Left lobe of liver (tissue), 2 donors: ENCODE measurements around the gene PSMD9. TPM values are rescaled to one million over a fixed set of nuclear protein-coding genes. Genes with fewer than 3 reads are reported as not detected.
"Not testable (repeated sequence)": the region's sequence is repeated elsewhere in the genome, so short reads cannot be mapped to it uniquely, and the experiment has no call there.

ENCODE experiments used
- ATAC-seq: fragments of 200-7000 bp; cut with Tn5 transposase; one replicate; pipeline ENCODE4 v1.9.1; 2020; ENCODE audit warnings: mild to moderate bottlenecking, moderate library complexity
- DNase-seq: peaks from one replicate; pipeline ENCODE4 v3.0.0-alpha.2; 2020; ENCODE audit warnings: low spot score
- total RNA-seq: library from RNA; stranded (reverse); gene quantifications from one replicate; pipeline ENCODE4 v1.2.1, GENCODE V29; 2021
- donor health status: DM: no; HTN: no; CAD: no; lungs with moderate emphysema.
- donor health status: DM: no; HTN: yes; CAD: no.

Gene PSMD9
- total RNA-seq, 1 donor from 2014 or later: 25.8 TPM

DNA sequence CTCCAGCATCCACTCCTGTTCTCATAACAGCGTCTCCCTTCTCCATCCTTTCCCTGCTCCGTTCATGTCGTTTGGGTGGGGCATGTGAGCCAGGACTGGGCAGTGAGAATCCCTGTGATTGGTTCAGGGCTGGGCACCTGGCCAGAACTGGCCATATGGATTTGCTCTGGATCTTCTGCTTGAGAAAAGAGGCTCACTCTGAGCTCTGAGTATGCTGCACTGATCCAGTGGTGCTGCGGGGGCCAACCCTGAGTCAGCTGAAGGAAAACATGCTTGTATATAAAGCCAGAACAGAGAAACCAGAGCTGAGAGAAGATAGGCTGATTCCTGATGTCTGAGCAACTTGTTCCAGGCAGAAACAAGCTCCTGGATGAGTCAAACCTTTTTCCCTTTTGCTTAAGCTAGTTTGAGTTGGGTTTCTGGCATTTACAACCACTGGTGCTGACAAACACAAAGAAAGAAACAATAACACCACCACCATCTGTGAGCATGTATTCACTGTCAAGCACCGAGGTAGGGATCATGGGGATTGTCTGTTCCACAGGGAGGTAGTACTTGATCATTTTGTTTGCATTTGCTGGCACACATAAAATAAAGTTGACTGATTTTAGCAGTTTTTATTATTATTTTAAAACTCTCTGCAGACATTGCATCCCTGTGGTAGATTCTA lies 15.9 kb upstream of the PSMD9 start:
- ATAC-seq (no peak), DNase-seq (no peak)

DNA sequence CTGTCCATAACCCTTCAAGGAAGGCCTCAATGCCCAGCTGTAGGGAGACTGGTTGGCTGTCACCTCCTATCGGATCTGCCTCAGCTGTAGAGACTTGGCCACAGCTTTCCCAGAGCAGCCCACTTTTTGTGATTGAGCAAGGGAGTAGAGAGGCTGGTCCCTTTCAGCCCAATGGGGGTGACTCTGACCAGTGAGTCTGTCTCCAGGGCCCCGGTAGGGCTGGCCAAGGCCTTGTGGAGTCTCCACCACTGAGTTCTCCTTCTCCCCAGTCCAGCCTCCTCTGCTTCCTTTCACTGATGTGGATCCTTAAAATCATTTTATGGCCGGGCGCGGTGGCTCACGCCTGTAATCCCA lies 15.4 kb upstream of the PSMD9 start:
- ATAC-seq (no peak), DNase-seq (no peak)

- DNase-seq (no peak), ATAC-seq (no peak)
Observed at GRCh38 chr12:121874071-121874470, 14.5 kb upstream of the PSMD9 start.

GRCh38 chr12:121875582-121875981 lies 13.0 kb upstream of the PSMD9 start:
- DNase-seq (no peak), ATAC-seq (peak; percentile 52)

DNA sequence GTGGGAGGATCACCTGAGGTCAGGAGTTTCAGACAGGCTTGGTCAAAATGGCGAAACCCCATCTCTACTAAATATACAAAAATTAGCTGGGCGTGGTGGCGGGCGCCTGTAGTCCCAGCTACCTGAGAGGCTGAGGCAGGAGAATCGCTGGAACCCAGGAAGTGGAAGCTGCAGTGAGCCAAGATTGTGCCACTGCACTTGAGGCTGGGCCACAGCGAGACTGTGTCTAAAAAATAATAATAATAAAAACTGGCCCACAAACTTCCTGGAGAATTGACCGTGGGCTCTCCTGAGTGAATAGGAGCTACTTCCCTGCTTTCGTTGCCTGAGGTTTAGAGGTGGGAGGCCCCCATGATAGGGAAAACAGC lies 12.5 kb upstream of the PSMD9 start:
- ATAC-seq, DNase-seq: not testable (repeated sequence)

GRCh38 chr12:121883315-121883660 lies 5.3 kb upstream of the PSMD9 start:
- ATAC-seq (peak; percentile 91), DNase-seq (peak; percentile 64)

DNA sequence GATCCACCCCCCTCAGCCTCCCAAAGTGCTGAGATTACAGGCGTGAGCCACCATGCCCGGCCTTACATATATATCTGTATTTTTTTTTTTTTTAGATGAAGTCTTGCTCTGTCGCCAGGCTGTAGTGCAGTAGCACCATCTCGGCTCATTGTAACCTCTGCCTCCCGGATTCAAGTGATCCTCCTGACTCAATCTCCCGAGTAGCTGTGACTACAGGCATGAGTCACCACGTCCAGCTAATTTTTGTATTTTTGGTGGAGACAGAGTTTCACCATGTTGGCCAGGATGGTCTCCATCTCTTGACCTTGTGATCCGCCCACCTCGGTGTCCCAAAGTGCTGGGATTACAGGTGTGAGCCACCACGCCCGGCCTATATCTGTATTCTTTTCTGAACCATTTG lies 3.5 kb upstream of the PSMD9 start:
- not testable (repeated sequence) for ATAC-seq

DNA sequence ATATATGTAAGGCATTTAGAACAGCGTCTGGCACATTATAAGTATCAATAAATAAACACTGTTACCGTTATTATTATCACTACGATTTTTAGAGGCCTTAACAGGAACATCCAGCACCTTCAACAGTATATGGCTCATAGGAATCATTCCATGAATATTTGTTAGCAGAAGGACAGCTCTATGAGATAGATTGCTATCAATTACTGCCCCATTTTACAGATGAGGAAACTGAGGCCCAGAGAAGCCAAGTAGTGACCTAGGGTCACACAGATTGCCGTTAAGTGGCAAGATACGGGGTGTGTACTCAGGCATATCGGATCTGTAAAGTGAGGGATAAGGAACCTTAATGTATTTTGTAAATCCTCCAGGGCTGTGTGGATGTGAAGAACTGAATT lies 510 bp upstream of the PSMD9 start:
- ATAC-seq (no peak), DNase-seq (no peak)

More for the DNA sequence above, 3.5 kb upstream of the PSMD9 start:
- not testable (repeated sequence) for DNase-seq

DNA sequence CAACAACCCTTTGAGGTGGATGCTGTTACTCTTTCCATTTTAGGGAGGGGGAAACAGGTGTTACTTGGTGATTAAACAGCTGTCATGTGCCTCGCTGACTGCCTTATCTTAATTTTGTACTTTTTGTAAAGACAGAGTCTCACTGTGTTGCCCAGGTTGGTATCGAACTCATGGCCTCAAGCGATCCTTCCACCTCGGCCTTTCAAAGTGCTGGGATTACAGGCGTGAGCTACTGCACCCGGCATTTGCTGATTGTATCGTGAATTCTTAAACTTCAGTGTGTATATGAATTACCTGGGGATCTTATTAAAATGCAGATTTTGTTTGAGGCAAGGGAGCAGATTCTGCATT lies 659 bp downstream of the PSMD9 start:
- no peak for DNase-seq
- no peak for ATAC-seq

DNA sequence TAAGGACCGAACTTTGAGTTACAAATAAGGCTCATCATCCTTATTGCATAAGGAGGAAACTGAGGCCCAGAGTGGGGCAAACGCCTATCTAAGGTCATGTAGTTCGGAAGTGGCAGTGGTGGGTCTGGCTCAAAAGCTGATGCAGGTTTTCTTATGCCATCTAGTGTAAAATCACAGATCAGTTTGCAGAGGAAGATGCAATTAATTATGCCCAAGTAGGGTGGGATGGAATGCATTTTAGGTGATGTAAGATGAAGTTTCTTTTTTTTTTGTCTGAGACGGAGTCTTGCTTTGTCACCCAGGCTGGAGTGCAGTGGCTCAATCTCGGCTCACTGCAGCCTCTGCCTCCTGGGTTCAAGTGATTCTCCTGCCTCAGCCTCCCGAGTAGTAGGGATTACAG lies 1.1 kb downstream of the PSMD9 start:
- not testable (repeated sequence) for ATAC-seq, DNase-seq

- ATAC-seq (no peak), DNase-seq (no peak)
Observed at GRCh38 chr12:121892673-121893561, 4.3 kb downstream of the PSMD9 start.

- ATAC-seq (peak; percentile 67), DNase-seq (no peak)
Observed at GRCh38 chr12:121893961-121894460, 5.4 kb downstream of the PSMD9 start.

GRCh38 chr12:121894633-121895032 lies 6.0 kb downstream of the PSMD9 start:
- peak; percentile 30 for ATAC-seq
- no peak for DNase-seq

DNA sequence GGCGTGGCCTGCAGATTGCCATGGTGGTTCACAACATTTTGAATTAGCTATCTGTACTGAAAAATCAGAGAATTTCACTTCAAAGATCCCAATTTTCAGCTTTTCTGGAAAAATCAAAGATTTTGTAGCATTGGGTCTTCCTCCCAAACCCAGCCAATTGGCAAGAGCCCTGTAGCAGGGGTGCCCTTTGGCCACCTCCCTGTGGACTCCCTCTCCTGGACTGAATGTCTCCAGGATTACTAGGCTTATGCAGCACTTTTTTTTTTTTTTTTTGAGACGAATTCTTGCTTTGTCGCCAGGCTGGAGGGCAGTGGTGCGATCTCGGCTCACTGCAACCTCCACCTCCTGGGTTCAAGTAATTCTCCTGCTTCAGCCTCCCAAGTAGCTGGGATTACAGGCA lies 9.7 kb downstream of the PSMD9 start:
- ATAC-seq (peak; percentile 72), DNase-seq (no peak)

GRCh38 chr12:121899590-121899989 lies 11.0 kb downstream of the PSMD9 start:
- ATAC-seq: no peak
- no peak for DNase-seq

DNA sequence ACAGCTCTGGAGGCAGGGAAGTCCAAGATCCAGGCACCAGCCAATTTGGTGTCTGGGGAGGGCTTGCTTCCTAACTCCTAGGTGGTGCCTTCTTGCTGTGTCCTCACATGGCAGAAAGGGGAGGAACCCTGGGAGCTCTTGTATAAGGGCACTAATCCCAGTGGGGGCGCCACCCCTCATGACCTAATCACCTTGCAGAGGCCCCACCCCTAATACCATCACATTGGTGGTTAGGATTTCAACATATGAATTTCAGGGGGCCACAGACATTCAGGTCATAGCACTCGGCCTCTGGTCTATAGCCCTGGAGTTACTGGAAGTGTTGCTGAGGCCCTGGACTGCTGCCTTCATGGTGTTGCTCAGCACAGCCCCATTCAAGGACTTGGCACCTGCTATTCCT lies 14.6 kb downstream of the PSMD9 start:
- ATAC-seq: peak; percentile 36
- DNase-seq: no peak

DNA sequence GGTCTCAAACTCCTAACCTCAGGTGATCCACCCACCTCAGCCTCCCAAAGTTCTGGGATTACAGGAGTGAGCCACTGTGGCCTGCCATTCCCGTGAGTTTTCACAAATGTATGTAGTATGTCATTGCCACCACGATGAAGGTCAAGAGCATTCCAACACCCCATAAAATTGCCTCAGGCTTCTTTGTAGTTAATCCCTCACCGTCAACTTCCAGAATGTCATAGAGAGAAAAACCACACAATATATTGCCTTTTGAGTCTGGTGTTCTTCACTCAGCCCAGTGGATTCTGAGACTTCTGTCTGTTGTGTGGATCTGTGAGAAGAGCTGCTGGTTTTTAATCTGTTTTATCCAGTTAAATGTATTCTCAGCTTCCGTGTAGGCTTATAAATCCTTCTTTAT lies 17.2 kb downstream of the PSMD9 start:
- no peak for DNase-seq
- no peak for ATAC-seq

DNA sequence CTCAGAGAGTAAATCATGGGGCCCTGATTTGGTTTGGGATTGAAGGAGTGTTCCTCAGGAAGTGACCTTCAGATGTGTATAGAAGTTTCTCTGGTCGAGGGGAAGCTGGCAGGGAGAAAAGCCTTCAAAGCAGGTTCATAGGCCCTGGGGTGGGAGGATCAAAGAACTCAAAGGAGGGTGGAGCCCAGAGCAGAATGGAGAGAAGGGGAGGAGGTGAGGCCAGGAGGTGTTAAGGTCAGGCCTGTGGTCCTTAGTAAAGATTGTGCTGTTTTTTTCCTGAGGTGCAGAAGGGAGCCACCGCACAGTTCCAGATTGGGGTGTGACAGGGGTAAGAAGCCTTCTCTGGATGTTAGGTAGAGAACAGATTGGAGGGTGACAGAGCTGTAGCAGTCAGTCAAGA lies 20.1 kb downstream of the PSMD9 start:
- no peak for DNase-seq
- ATAC-seq: no peak

DNA sequence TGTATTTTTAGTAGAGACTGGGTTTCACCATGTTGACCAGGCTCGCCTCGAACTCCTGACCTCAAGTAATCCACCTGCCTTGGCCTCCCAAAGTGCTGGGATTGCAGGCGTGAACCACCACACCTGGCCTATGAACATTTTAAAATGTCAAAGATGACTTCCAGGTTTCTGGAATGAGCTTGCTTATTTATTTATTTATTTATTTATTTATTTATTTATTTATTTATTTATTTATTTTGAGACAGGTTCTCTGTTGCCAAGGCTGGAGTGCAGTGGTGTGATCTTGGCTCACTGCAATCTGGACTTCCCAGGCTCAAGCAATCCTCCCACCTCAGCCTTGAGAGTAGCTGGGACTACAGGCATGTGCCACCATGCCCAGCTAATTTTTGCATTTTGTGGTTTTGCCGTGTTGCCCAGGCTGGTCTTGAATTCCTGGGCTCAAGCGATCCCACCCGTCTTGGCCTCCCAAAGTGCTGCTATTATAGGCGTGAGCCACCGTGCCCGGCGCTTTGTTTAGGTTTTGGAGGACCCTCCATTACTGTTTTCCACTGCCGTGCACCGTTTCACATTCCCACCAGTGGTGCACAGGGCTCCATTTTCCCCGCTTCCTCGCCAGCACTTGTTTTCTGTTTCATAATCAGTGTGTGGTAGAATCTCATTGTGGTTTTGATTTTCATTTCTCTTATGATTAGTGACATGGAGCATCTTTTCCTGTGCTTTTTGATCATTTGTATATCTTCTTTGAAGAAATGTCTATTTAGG lies 23.4 kb downstream of the PSMD9 start:
- DNase-seq (no peak), ATAC-seq (no peak)

GRCh38 chr12:121915841-121916321 lies 27.3 kb downstream of the PSMD9 start:
- no peak for ATAC-seq

GRCh38 chr12:121916719-121917118 lies 28.1 kb downstream of the PSMD9 start:
- no peak for ATAC-seq
- DNase-seq: no peak

More at GRCh38 chr12:121915841-121916321, 27.3 kb downstream of the PSMD9 start:
- DNase-seq: no peak
